Stimulated activated CD8-positive, alpha-beta memory T cell treated with anti-CD3 and anti-CD28 coated beads, Interleukin-4, amount 100 ng/mL, for 4 hours (primary cell): Measurements from ENCODE around the gene PTH1R.
"Not testable (repeated sequence)": the region's sequence is repeated elsewhere in the genome, so short reads cannot be mapped to it uniquely, and the experiment has no call there.

Experiments
- DNase-seq, 2 donors: peaks; one replicate each; pipeline ENCODE4 v3.0.0-alpha.2; 2020; ENCODE audit warnings: low read depth in 2 of 2, low spot score in 1 of 2

PTH1R gene

GRCh38 chr3:46910166-46910760 lies 32.7 kb downstream of the PTH1R start:
- DNase-seq: no peak

DNA sequence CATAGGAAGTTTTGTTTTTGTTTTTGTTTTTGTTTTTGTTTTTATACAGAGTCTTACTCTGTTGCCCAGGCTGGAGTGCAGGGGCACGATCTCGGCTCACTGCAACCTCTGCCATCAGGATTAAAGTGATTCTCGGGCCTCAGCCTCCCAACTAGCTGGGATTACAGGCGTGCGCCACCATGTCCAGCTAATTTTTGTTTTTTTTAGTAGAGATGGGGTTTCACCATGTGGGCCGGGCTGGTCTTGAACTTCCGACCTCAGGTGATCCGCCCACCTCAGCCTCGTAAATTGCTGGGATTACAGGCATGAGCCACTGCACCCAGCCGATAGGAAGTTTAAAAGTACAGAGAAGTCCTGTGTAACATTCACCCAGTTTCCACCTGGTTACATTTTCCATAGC lies 33.4 kb downstream of the PTH1R start:
- not testable (repeated sequence) for DNase-seq

DNA sequence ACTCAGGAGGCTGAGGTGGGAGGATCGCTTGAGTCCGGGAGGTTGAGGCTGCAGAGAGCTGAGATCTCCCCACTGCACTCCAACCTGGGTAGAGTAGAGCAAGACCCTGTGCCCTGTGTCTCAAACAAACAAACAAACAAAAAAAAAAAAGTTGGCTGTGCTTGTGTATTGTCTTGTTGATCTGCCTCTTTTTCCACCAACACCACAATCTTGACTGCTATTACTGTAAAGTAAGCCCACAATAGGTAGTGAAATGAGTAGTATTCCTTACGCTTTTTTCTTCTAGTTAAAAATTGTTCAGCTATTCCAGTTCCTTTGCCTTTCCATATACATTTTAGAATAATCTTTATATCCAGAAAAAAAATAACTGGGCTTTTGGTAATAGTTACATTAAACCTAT lies 35.5 kb downstream of the PTH1R start:
- no peak for DNase-seq

- no peak for DNase-seq
Observed at GRCh38 chr3:46913644-46914043, 36.1 kb downstream of the PTH1R start.

DNA sequence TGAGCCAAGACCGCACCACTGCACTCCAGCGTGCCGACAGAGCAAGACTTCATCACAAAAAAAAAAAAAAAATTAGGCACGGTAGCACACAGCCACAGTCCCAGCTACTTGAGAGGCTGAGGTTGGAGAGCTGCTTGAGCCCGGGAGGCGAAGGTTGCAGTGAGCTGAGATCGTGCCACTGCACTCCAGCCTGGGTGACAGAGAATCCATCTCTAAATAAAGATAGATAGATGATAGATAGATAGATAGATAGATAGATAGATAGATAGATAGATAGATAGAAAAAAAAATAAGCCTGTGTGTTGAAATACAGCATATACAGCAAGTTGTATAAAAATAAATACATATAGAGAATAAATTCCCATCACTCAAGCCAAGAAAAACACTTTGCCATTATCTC lies 37.3 kb downstream of the PTH1R start:
- no peak for DNase-seq

- DNase-seq: no peak
Observed at GRCh38 chr3:46915297-46915822, 37.8 kb downstream of the PTH1R start.

GRCh38 chr3:46916278-46916677 lies 38.8 kb downstream of the PTH1R start:
- no peak for DNase-seq

- DNase-seq: no peak
Observed at GRCh38 chr3:46916799-46917198, 39.3 kb downstream of the PTH1R start.

GRCh38 chr3:46917257-46917656 lies 39.7 kb downstream of the PTH1R start:
- no peak for DNase-seq

- DNase-seq: no peak
Observed at GRCh38 chr3:46918202-46918601, 40.7 kb downstream of the PTH1R start.

DNA sequence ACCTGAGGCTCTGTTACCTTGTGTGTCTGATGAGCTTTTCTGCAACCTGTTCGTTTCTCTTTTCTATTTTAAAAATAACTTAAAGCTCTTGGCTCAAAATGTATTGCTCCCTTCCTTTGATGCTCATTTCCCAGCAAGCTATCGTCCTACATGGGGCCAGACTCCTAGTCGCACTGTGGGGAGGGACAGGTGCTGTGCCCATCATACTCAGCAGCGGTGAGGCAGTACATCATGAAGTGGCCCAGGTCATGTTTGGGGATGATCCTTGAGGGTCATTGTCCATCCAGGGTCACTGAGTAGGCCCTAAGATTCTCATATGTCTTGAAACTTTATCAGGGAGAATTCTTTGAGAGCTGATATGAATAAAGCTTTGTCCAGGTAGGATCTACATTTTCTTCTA lies 41.1 kb downstream of the PTH1R start:
- DNase-seq: no peak

DNA sequence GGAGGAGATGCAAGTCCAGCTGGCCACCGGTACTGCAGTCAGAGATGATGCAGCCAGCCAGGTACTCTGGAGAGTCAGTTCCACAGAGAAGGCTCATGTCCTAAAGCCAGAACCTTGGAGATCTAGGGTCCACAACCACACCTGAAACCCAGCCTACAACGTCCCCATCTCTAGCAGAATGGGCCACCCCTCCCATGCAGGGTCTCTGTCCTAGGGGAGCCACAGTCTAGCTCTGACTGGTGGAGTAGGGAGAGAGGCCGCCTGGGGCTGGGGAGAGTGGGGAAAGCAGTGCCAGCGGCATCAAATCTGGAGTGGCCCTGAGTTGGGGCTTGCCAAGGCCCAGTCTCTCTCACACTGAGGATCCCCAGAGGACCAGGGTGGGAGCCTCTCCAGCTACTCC lies 43.5 kb downstream of the PTH1R start:
- DNase-seq: no peak

DNA sequence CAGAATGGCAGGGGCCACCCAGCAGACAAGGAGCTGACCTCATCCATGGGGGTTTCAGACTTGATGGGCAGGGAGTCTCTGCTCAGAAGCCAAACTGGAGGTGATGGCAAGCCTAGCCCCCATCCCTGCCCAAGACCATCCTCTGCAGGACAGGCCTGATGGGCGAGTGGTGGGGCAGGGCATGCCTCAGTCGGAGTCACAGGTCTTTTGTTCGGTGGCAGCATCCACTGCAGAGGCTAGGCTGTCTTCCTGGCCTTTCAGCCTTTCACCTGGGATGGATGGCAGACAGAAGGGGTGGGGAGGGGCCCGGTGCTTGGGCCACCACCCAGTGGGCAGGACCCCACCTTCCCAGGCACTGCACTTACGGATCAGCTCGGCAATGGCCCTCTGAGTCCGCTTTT lies 44.4 kb downstream of the PTH1R start:
- no peak for DNase-seq

GRCh38 chr3:46922426-46922825 lies 44.9 kb downstream of the PTH1R start:
- DNase-seq: no peak

DNA sequence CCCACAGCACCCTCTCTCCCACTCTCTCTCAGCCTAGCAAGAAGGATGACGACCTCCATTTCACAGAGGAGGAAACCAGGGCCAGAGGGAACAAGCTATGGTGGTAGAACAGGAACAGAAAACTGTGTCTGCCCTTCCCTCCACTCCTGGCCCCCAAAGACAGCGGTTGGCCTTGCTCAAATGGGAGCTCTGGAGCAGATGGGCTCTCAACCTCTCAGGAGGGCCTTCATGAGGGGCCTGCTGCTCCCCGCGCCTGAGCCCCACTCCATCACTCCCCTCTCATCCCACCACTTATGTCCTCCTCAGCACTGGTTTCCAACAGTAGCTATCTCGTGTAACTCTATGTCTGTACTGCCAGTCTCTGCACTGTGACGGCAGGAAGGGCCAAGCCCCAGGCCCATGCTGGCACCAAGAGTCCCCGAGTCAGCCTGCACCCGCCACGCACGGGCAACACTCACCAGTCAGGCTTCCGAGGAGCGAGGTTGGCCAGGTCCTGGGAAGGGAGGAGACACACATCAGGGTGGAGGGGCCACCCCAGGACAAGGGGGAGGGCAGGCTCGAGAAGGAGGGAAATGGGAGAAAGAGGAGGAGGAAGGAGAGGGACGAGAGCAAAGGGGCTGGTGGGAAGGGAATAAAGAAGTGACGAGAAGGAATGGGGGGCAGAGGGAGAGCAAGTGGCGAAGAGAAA lies 45.5 kb downstream of the PTH1R start:
- no peak for DNase-seq

DNA sequence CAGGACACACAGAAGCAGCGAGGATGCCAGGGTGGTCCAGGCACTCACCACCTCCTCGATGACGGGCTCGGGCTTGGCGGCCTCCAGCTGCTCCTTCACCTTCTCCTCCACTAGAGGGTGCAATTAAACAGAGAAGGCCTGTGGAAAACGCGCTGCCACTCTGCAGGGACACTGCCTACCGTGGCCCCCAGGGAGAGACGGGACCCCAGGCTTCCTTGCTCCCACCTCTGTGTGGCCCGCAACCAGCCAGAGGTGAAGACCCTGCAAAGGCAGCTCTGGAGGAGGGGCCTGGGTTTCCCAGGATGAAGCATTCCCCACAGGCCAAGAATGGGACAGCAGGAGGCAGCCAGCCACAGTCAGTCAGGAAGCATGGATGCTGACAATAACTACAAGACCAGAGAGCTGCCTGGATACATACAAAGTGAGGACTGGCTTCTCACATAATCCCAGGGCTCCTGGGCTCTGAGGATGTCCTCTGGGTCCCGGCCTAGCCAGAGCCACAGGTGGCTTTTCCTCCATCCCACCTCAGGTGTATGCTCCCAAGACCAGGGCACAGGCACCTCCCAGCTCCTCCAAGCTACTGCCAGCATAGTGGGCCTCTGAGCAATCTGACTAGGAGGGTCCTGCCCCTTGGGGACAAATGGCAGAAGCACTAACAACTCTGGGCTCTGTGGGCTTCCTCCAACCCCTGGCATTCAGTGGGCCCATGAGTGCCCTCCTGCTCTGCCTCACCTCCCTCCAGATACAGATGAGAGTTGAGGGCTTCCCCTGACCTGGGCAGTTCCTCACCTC lies 46.2 kb downstream of the PTH1R start:
- no peak for DNase-seq

- DNase-seq: no peak
Observed at GRCh38 chr3:46924921-46925584, 47.5 kb downstream of the PTH1R start.

DNA sequence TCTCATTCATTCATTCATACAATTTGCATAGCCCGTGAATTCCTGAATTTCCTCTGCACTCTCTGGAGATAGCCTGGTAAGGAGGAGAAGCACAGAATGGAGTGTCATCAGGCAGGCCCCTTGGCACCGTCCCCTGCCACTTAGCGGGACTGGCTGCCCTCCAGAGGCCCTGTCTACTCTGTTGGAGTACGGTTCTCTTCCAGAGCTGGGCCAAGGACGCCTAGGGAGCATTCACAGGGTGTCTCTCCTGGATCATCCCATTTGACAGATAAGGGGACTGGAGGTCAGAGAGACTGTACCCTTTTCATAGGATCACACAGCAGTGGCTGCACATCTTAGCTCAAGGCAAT lies 48.0 kb downstream of the PTH1R start:
- DNase-seq: no peak

DNA sequence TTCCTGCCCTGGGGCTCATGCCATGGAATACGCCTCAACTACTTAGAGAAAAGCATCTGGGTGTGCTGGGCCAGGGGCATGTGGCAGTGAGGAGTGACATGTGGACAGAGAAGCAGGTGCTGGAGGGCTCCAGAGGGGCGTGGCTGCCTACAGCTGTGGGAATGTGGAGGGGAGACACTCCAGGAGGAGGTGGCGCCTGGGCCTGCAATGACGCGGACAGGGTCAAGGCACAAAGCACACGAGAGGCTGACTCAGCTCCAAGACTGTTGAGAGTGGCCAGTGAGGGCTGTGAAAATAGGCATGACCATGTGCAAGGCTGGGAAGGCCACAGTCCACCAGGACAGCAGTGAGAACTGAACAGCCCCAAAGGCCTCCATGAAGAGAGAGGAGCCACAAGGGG lies 48.5 kb downstream of the PTH1R start:
- no peak for DNase-seq

- no peak for DNase-seq
Observed at GRCh38 chr3:46926447-46926846, 48.9 kb downstream of the PTH1R start.

GRCh38 chr3:46926871-46927717 lies 49.6 kb downstream of the PTH1R start:
- no peak for DNase-seq
